GM12878 (cell line): Measurements from ENCODE around the gene PDE6D. TPM values are rescaled to one million over a fixed set of nuclear protein-coding genes. Genes with fewer than 3 reads are reported as not detected.

Source experiments
- ATAC-seq: fragments of 200-7000 bp; cut with Tn5 transposase; 3 replicates; pipeline ENCODE4 v1.9.1; 2020; ENCODE audit warnings: mild to moderate bottlenecking, moderate library complexity
- BruUV-seq: library from RNA; stranded (reverse); fragments of 400-500 nt; replicated peaks from 2 replicates; lab custom pipeline; 2021; lab: Mats Ljungman, UMichigan
- CTCF ChIA-PET: fragments of 300-600 bp; sonication (Branson Sonifier 250); formaldehyde crosslinking; extraction: SDS; loops from one replicate; lab custom pipeline; 2021; ENCODE audit warnings: inconsistent platforms; lab: Yijun Ruan, JAX
- POLR2A ChIA-PET: fragments of 350-600 bp; formaldehyde crosslinking; extraction: SDS; loops from one replicate; lab custom pipeline; 2021; ENCODE audit warnings: inconsistent platforms; lab: Charles Lee
- RAD21 ChIA-PET: fragments of 300-600 bp; sonication (Branson Sonifier 250); formaldehyde crosslinking; loops from one replicate; lab custom pipeline; 2023; ENCODE audit warnings: antibody characterized with exemption; ENCODE audit not compliant: unreplicated experiment; lab: Charles Lee
- SMC1A ChIA-PET: fragments of 300-600 bp; sonication (Branson Sonifier 250); formaldehyde crosslinking; loops from one replicate; lab custom pipeline; 2023; ENCODE audit not compliant: unreplicated experiment, uncharacterized antibody; lab: Charles Lee
- DNase-seq: peaks from one replicate; pipeline ENCODE4 v3.0.0-alpha.2; 2011; ENCODE audit warnings: low read depth, low spot score
- FAIRE-seq: peaks from 3 replicates; lab custom pipeline; 2011; peaks lifted over from hg19 to GRCh38; lab: Jason Lieb, UNC
- H2AFZ ChIP-seq: 2 replicates; pipeline ENCODE4 v1.6.0; 2011; ENCODE audit warnings: low read depth, low read length, control low read depth; ENCODE audit not compliant: control insufficient read depth
- H3K27ac ChIP-seq: 2 replicates; pipeline ENCODE4 v1.5.1; 2011; ENCODE audit warnings: control low read depth; ENCODE audit not compliant: control insufficient read depth, insufficient read depth
- H3K27me3 ChIP-seq, 2 experiments: replicated peaks in 1 of 2; 2 replicates each; pipeline versions ENCODE4 v1.6.0 to v1.6.1; 2011; ENCODE audit warnings: low read length in 1 of 2; ENCODE audit not compliant: control insufficient read depth in 2 of 2, insufficient read depth in 2 of 2
- H3K36me3 ChIP-seq, 2 experiments: 2 replicates each; pipeline ENCODE4 v1.5.1; 2011; ENCODE audit warnings: low read length in 1 of 2; ENCODE audit not compliant: control insufficient read depth in 2 of 2, insufficient read depth in 2 of 2
- H3K4me1 ChIP-seq: 2 replicates; pipeline ENCODE4 v1.6.1; 2011; ENCODE audit warnings: mild to moderate bottlenecking, low read length, moderate library complexity, mixed read lengths; ENCODE audit not compliant: control insufficient read depth, insufficient read depth
- H3K4me2 ChIP-seq: 2 replicates; pipeline ENCODE4 v1.6.0; 2011; ENCODE audit warnings: control low read depth; ENCODE audit not compliant: control insufficient read depth, insufficient read depth
- H3K4me3 ChIP-seq: fragments of 200-600 bp; sonication (generic); 2 replicates; pipeline ENCODE4 v1.5.1; 2016
- H3K79me2 ChIP-seq: 2 replicates; pipeline ENCODE4 v1.6.0; 2011; ENCODE audit warnings: low read length; ENCODE audit not compliant: control insufficient read depth, insufficient read depth
- H3K9ac ChIP-seq: 2 replicates; pipeline ENCODE4 v1.8.0; 2011; ENCODE audit warnings: low read length, control low read depth, mixed read lengths; ENCODE audit not compliant: control insufficient read depth, insufficient read depth
- H3K9me3 ChIP-seq: replicated peaks from 3 replicates; pipeline ENCODE4 v1.5.1; 2011; ENCODE audit warnings: mild to moderate bottlenecking, low read length; ENCODE audit not compliant: control insufficient read depth, insufficient read depth
- H4K20me1 ChIP-seq: 2 replicates; pipeline ENCODE4 v1.6.0; 2011; ENCODE audit not compliant: control insufficient read depth, insufficient read depth
- EED ChIP-seq: sonication (generic); IDR thresholded peaks from 2 replicates; pipeline ENCODE4 v1.6.1; 2016; ENCODE audit warnings: antibody characterized with exemption, low read depth
- PML ChIP-seq: IDR thresholded peaks from 2 replicates; pipeline ENCODE4 v1.6.1; 2012; ENCODE audit warnings: low read length, inconsistent platforms
- RB1 ChIP-seq: fragments of 450-650 bp; formaldehyde crosslinking; IDR thresholded peaks from 2 replicates; pipeline ENCODE4 v1.6.1; 2017; ENCODE audit warnings: mild to moderate bottlenecking, borderline replicate concordance
- RBBP5 ChIP-seq: fragments of 200-600 bp; sonication (generic); conservative IDR thresholded peaks from 2 replicates; pipeline ENCODE4 v1.6.1; 2016
- RFX5 ChIP-seq: IDR thresholded peaks from 2 replicates; pipeline ENCODE4 v1.6.1; 2011; ENCODE audit warnings: low read depth, low read length, improper control_type of control experiment
- SRF ChIP-seq, 2 experiments: IDR thresholded peaks; 2 replicates each; pipeline ENCODE4 v1.6.1; 2011; ENCODE audit warnings: low read depth in 2 of 2, low read length in 2 of 2, mild to moderate bottlenecking in 1 of 2, moderate library complexity in 1 of 2
- ZBTB4 ChIP-seq: fragments of 450-650 bp; formaldehyde crosslinking; IDR thresholded peaks from 2 replicates; pipeline ENCODE4 v1.4.0; 2022; ENCODE audit warnings: mild to moderate bottlenecking, moderate library complexity
- WGBS: methylation state at CpG from one replicate; pipeline ENCODE4 v1.1.6; 2016; ENCODE audit warnings: low lambda C conversion rate; ENCODE audit not compliant: insufficient replicate concordance, insufficient coverage; ENCODE audit errors: missing lambda C conversion rate; 5-methylcytosine and 5-hydroxymethylcytosine counted together
- in situ Hi-C: fragments of 300-500 bp; cut with MboI; formaldehyde crosslinking; loops from 9 replicates; pipeline ENCODE4 v1.14.3; 2018; ENCODE audit warnings: mixed read lengths
- intact Hi-C: fragments of 100-400 bp; cut with micrococcal nuclease; formaldehyde crosslinking; loops from one replicate; pipeline ENCODE4 v1.14.2; 2022; ENCODE audit not compliant: unreplicated experiment
- polyA plus RNA-seq, 11 experiments: library from polyadenylated mRNA; depleted of rRNA in 4 of 11; unstranded in 6 of 11; stranded (reverse) in 5 of 11; fragments of >200 nt; fragmentation: Nextera tagmentation in 4 of 11; fragmentation: Illumina TruSeq in 1 of 11; extraction: Ambion mirVana in 4 of 11; extraction: Trizol in 1 of 11; gene quantifications; 1 replicate in 1 of 11; 2 replicates in 10 of 11; pipeline versions ENCODE4 v1.2.1 to v1.2.3, GENCODE V29; 2011 to 2016; ENCODE audit warnings: inconsistent platforms in 2 of 11, missing spikeins in 2 of 11, low read depth in 1 of 11
- total RNA-seq, 4 experiments: library from RNA; depleted of rRNA in 3 of 4; stranded (reverse); fragments of >200 nt in 3 of 4; fragmentation: Illumina TruSeq in 1 of 4; extraction: Trizol in 1 of 4; gene quantifications; 2 replicates each; pipeline versions ENCODE4 v1.2.1 to v1.2.3, GENCODE V29; 2013 to 2021

PDE6D gene
- total and polyA plus RNA-seq, 10 of the 15 experiments (the other 5 are each of a cell fraction or from before 2014, with no cell fraction given), result 8.2 to 69.4 (median 56.2) TPM

- Histone ChIP-seq H2AFZ (no peak overlapping the region; the same call in 1 of the 2 replicates), H4K20me1 (no peaks in the 10 kb centered on the region), H3K27ac (no peak overlapping the region), H3K4me2 (peak overlapping the region; percentile 84; the same call in 1 of the 2 replicates), H3K4me1 (peaks cover 4% of the 10 kb centered on the region), H3K4me3 (no peak overlapping the region), H3K9ac (no peak overlapping the region), H3K36me3 (no peaks in the 10 kb centered on the region), H3K27me3 (no peaks in the 10 kb centered on the region), H3K9me3 (no peaks in the 10 kb centered on the region), H3K79me2 (no peaks in the 10 kb centered on the region)
- WGBS, result 71% methylated on average over 4 of the region's 4 CpGs
- no peak for ATAC-seq
- POLR2A ChIA-PET, result interaction anchor here (1.0 to 1.4 kb wide), 3 partner anchors 16 to 26 kb away, joined by 3 to 4 read pairs (median 3); no protein-coding TSS in a partner anchor
- RAD21 ChIA-PET, result interaction anchor here (1.0 to 24.6 kb wide), 3 partner anchors 10 to 97 kb away, joined by 3 to 463 read pairs (median 4); no protein-coding TSS in a partner anchor
- no peak for DNase-seq
- CTCF ChIA-PET, result interaction anchor here (1.2 to 22.2 kb wide), 9 partner anchors 11 to 208 kb away, joined by 3 to 811 read pairs (median 12); partner anchors contain the start of gene PTMA
- intact Hi-C loops (loop anchor here (1.0 kb wide), 1 partner anchor 26 kb away; no protein-coding TSS in a partner anchor), in situ Hi-C loops (no loop called here)
- SMC1A ChIA-PET, result interaction anchor here (1.9 to 2.9 kb wide), 2 partner anchors 10 to 26 kb away, joined by 6 to 33 read pairs; no protein-coding TSS in a partner anchor
- no TSS peak for BruUV-seq
- TF ChIP-seq SRF (IDR thresholded peaks at IDR 0.05; ENCODE audit: low read depth in 2 of 2, low read length in 2 of 2) (no peak), EED (no peak), RFX5 (no peak)
- FAIRE-seq, result peak; percentile 61
Measured at GRCh38 chr2:231687961-231688360, 93.1 kb downstream of the PDE6D start.

GRCh38 chr2:231687133-231687852 is 93.8 kb downstream of the PDE6D start:
- intact Hi-C loops (loop anchor here (1.0 kb wide), 1 partner anchor 27 kb away; no protein-coding TSS in a partner anchor), in situ Hi-C loops (no loop called here)
- DNase-seq, result no peak
- peak overlapping the region; percentile 28; the same call in 1 of the 2 replicates for H3K4me3 ChIP-seq
- no peaks in the 10 kb centered on the region for H3K9me3 ChIP-seq
- RAD21 ChIA-PET, result interaction anchor here (0.7 to 24.6 kb wide), 5 partner anchors 9 to 98 kb away, joined by 3 to 463 read pairs (median 4); no protein-coding TSS in a partner anchor
- CTCF ChIA-PET, result interaction anchor here (1.0 to 22.2 kb wide), 11 partner anchors 11 to 209 kb away, joined by 3 to 811 read pairs (median 8); partner anchors contain the start of gene PTMA
- H3K79me2 ChIP-seq, result no peaks in the 10 kb centered on the region
- peak; percentile 97 for ATAC-seq
- SMC1A ChIA-PET, result interaction anchor here (1.0 to 2.9 kb wide), 5 partner anchors 10 to 38 kb away, joined by 3 to 33 read pairs (median 5); no protein-coding TSS in a partner anchor
- H3K4me1 ChIP-seq, result peaks cover 4% of the 10 kb centered on the region
- peak overlapping the region; percentile 38; the same call in 1 of the 2 replicates for H3K27ac ChIP-seq
- peak overlapping the region; percentile 84 for H3K4me2 ChIP-seq
- BruUV-seq, result no TSS peak
- no peaks in the 10 kb centered on the region for H3K36me3 ChIP-seq
- peak; percentile 88 for FAIRE-seq
- H3K9ac ChIP-seq, result peak overlapping the region; percentile 39; the same call in 1 of the 2 replicates
- H2AFZ ChIP-seq, result peak overlapping the region; percentile 90
- WGBS, result 26% methylated on average over 14 of the region's 14 CpGs
- H3K27me3 ChIP-seq, result no peaks in the 10 kb centered on the region
- H4K20me1 ChIP-seq, result no peaks in the 10 kb centered on the region
- POLR2A ChIA-PET, result interaction anchor here (0.7 to 1.2 kb wide), 4 partner anchors 16 to 27 kb away, joined by 3 to 4 read pairs (median 3); no protein-coding TSS in a partner anchor
- TF ChIP-seq RBBP5, result no peak
- peak; percentile 34; the same call in 1 of the 2 replicates for TF ChIP-seq EED
- no peak for TF ChIP-seq ZBTB4
- TF ChIP-seq RB1, result no peak
- TF ChIP-seq PML, result no peak
